ENCODE data around the gene PPAT. TPM values are rescaled to one million over a fixed set of nuclear protein-coding genes. Genes with fewer than 3 reads are reported as not detected.

Gene PPAT
- total RNA-seq (2022; extraction: Qiagen RNA extraction; ENCODE audit: low read depth): 11.5 to 22.0 TPM (median 15.5 TPM) in 5 replicates

GRCh38 chr4:56435140-56435926 is at the start of gene PPAT:
Gene PPAT, minus strand, starts transcription at chr4:56435615. Its CDS starts 138 bp downstream, at chr4:56435477.

GRCh38 chr4:56467284-56468096 is 32.1 kb upstream of the PPAT start, which contains the start of gene SRP72:
Gene SRP72, plus strand, starts transcription at chr4:56467617. Its CDS starts 19 bp downstream, at chr4:56467636.

GRCh38 chr4:56387023-56388001 is 48.1 kb downstream of the PPAT start, which contains the start of gene AASDH:
Gene AASDH, minus strand, starts transcription at chr4:56387491. Its CDS starts 3,192 bp downstream, at chr4:56384299.

Other genes with a start within 250 kb of the PPAT start
- 2.8 to 4.0 TPM (median 3.0 TPM) in 5 replicates for gene AASDH, start 48.1 kb downstream of the PPAT start, total RNA-seq (2022; extraction: Qiagen RNA extraction; ENCODE audit: low read depth)
- gene PAICS, start 645 bp upstream of the PPAT start, total RNA-seq (2022; extraction: Qiagen RNA extraction; ENCODE audit: low read depth): 127 to 166 TPM (median 130 TPM) in 5 replicates
- gene SRP72, start 32.0 kb upstream of the PPAT start, total RNA-seq (2022; extraction: Qiagen RNA extraction; ENCODE audit: low read depth): 44.5 to 67.7 TPM (median 50.5 TPM) in 5 replicates
- gene ARL9, start 70.2 kb upstream of the PPAT start, total RNA-seq (2022; extraction: Qiagen RNA extraction; ENCODE audit: low read depth): not detected in 5 replicates
- not detected in 5 replicates for gene HOPX, start 245.7 kb upstream of the PPAT start, total RNA-seq (2022; extraction: Qiagen RNA extraction; ENCODE audit: low read depth)

Data from A549 treated with ZK216348 at 1 μM for 4 hours (cell line).